ENCODE measurements around the gene MYO1E.

Gene MYO1E

DNA sequence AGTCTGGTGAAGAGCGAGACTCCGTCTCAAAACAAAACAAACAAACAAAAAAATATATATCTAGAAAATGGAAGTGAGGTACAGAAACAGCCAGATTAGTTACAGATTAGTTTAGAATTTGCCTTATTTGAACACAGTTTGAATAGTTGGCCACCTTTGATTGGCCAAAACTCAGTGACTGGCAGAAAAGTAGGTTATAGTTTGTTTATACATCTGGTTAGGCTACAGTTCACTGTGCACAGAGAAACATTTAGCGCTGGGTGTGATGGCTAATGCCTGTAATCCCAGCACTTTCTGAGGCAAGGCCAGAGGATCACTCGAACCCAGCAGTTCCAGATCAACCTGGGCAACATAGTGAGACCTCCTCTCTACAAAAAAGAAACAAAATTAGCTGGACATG, 114.4 kb downstream of the MYO1E start:
- no peak for DNase-seq

DNA sequence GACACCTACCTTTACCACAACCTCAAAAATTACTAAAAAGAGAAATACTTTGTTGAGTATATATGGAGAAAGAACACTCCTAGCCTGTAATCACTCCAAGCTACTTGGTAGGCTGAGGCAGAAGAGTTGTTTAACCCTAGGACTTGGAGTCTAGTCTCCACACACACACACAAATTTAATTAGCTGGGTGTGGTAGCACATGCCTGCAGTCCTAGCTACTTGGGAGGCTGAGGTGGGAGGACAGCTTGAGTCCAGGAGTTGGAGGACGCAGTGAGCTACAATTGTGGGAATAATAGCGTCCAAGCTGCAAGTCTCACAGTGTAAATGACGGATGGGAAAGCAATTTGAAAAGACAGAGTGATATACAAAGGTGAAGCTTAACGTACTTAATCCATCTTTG, 115.5 kb downstream of the MYO1E start:
- no peak for DNase-seq

DNA sequence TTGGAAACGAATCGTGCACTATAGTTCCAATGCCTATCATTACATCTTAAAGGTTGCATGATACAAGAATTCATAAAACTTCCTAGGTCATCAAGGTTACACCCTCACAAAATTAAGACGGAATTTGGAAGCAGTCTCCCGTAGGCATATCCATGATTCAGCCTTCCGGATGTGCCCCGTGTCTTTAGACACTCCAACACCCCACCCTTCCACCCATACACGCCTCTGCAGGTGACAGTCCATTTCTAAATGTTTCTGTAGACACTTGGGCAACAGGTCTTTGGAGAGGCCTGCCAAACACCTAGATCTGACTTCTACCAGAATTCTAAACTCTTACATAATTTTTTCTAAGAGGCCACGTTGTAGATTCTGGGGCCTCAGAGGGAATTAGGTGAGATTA, 116.2 kb downstream of the MYO1E start:
- DNase-seq = no peak

DNA sequence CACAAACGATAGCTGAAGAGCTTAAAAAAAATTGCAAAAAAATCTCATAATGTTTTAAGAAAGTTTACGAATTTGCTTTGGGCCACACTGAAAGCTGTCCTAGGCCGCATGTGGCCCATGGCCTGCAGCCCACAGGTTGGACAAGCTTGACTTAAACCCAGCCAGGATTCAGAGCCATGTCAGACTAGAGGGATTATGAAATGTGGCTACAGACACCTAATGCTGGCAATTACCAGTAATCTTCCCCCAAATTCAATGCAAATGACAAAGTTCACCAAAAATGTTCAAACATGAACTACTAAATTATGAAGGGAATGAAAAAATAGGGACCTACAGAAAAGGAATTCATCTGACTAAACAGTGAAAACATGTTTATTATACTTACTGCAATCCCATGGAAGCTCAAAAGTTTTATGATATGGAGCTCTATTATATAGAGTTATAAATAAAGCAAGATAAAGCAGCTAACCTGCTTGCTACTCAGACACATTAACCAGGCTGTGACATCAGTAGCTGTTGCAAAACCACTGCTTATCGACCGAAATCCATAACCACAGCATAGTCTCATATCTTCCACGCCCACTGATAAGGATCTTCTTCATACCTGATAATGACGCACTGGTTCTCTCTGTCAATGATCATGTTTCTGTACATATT, 116.9 kb downstream of the MYO1E start:
- no peak for DNase-seq

DNA sequence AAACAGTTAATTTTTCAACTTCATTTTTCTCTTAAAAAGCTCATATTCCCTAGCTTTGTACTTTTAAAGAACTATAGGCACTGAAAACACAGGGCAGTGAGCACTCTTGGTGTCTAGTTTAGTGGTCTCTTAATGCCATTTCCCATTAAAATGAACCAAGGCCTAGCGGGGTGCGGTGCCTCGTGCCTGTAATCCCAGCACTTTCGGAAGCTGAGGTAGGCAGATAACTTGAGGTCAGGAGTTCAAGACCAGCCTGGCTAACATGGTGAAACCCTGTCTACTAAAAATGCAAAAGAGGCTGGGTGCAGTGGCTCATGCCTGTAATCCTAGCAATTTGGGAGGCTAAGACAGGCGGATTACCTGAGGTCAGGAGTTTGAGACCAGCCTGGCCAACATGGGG, 120.5 kb downstream of the MYO1E start:
- no peak for DNase-seq

DNA sequence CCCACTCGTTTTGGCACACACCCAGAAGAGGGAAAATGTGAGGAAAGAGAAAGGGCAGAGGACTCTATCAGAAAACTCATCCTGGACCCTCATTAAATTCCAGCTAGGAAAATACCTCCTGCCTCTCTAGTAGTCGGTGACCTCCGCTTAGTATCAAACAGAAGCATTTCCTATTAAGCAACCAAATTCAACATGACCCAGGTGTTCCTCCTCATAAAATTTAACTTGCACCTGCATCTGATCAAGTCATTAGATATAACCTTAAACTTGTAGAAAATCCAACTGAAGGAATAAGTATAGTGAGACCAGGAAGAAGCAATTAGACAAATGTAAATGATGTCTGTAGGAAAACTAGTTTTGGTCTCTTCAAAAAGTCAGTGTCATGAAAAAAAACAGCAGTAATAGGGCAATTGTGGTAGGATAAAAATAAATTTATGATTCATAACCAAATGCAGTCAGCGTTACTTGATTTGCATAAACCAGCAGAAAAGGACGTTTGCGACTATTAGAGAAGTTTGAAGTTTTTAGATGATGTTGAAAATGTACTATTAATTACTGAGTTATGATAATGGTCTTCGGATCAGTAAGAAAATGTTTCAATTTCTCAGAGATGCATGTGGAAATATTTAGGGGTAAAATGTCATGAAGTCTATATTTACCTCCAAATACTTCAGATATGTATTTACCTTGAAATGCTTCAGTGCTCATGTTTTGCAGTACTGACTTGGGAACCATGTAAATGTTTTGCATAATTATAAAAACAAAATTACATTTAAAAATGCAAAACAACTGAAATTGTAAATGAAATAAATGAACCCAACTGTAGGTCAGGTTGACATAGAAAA, 121.4 kb downstream of the MYO1E start:
- no peak for DNase-seq

DNA sequence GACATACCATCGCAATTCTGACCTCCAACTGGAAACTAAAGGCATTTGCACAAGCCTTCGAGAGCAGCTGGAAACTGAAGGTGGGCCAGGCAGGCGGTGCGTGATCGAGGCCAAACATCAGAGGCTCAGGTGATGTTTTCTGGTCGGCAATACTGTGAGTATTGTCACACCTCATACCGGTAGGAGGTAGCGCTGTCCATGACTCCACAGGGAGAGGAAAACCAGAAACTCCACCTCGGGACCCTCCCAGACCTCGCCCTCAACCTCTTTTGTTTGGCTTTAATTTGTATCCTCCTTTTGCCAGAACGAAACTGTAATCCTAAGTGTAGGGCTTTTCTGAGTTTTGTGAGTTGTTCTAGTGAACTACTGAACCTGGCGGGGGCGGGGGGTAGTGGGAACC, 122.4 kb downstream of the MYO1E start:
- no peak for DNase-seq

DNA sequence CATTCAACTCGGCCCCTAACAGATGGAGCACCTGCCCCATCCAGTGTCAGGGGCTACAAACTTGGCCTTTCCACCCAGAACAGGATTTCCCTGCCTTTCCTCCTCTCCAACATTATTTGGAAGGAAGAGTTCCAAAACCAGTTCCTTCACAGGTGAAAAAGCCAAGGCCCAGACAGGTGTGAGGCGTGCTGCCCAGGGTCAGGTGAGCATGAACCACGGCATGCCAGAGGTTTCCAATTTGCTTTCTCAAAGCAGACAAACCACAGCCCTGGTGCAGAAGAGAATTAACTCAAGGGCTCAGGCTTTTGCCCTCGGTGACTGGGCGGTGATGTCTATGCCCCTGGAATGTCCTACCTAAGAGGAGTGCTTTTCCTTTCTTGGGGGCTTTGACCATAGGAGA, 122.9 kb downstream of the MYO1E start:
- no peak for DNase-seq

DNA sequence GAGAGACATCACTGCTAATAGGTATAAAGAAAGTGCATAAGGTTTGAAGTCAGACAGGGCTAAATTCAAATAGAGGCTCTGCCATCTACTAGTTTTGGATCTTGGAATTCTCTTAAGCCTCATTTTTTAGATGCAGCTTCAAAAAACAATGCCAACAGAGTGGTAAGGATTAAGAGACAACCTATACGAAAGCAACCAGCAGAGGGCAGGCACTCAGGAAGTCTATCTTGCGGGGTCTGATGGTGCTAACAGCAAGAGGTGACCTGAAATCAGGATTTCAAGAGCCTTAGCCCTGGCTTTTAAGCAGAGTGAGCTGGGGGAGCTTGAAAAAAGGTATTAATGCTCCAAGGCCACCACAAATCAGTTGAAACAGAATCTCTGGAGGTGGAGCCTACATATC, 125.3 kb downstream of the MYO1E start:
- DNase-seq = peak; percentile 22 to 28

- no peak for DNase-seq
Measured at GRCh38 chr15:59245559-59245958, 127.1 kb downstream of the MYO1E start.

DNA sequence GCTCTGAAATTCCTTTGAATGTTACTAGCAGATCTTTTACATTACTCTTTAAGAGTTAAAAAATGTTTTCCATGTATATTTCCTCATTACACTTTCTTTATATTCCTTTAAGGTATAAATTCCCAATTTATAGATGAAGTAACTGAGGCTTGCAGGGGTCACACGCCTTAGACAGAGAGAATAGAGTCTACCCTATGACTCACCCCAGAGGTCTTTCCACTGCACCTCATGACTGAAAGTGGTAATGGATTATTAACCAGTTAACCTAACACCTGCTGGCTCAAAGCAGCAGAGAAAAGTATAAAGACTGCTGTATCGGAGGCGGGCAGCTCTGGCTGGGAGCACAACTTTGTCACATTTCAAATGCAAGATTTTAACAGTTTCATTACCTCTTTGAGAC, 128.3 kb downstream of the MYO1E start:
- no peak for DNase-seq

- DNase-seq = no peak
Measured at GRCh38 chr15:59243622-59244021, 129.0 kb downstream of the MYO1E start.

- DNase-seq = no peak
Measured at GRCh38 chr15:59242649-59243048, 130.0 kb downstream of the MYO1E start.

- DNase-seq = no peak
Measured at GRCh38 chr15:59240036-59240435, 132.6 kb downstream of the MYO1E start.

DNA sequence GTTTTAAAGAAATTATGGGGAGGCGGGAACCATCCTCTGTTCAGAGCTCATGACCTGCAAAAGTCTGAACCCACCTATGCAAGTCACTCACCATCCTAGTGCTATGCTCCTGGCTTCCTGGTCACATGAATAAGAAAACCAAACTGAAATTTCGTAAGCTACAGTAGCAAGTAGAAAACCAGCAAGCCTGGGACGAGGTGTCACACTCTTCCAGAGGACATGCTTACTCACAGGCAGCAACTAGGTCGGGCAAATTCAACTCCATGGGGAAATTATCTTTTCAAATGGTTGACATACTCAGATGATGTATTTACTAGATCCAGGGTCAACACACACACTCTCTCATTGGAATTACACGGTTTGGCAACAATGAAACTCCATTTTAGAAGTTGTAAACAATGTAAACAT, 134.7 kb downstream of the MYO1E start:
- DNase-seq = no peak

GRCh38 chr15:59237119-59237855, 135.4 kb downstream of the MYO1E start:
- DNase-seq = no peak

- DNase-seq = no peak
Measured at GRCh38 chr15:59236394-59236793, 136.3 kb downstream of the MYO1E start.

DNA sequence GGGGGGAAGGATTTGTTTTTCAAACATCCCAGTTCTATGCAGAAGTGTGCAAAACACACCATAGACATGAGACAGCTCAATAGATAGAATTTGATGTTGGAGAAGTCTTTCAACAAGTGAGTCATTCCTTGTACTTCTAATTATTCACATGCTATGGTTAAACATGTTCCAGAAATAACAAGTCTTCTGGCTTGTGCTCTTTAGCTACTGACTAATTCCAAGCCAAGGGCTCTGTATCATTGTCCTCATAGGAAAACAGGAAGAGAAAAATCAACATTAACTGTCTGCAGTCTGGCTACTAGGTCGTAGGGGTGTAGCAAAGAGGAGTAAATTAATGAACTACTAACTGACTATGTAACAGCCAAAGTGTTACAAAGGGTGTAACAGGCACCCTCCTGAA, 140.2 kb downstream of the MYO1E start:
- no peak for DNase-seq

GRCh38 chr15:59230531-59231055, 142.1 kb downstream of the MYO1E start:
- DNase-seq = no peak

GRCh38 chr15:59229453-59229852, 143.2 kb downstream of the MYO1E start:
- DNase-seq = no peak

GRCh38 chr15:59229015-59229414, 143.7 kb downstream of the MYO1E start:
- DNase-seq = no peak

- no peak for DNase-seq
Measured at GRCh38 chr15:59227021-59227420, 145.7 kb downstream of the MYO1E start.

GRCh38 chr15:59224474-59224873, 148.2 kb downstream of the MYO1E start:
- no peak for DNase-seq

DNA sequence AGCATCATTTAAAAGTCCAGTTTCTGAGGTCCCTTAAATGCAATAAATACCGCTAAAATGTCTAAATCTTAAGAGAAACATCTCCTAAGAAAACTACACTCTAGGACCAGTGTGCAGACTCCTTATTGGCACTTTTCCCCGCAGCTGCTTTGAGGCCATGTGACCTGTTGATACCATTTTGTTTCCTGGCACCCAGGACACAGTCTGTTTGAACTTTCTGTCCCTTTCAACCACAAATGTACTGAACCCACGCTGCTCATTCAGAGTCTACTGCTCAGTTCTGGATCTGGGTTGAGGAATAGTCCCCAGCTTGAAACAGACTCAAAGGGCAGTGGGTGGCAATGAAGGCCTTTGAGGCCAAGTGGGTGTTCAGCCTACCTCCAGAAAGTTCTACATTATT, 148.9 kb downstream of the MYO1E start:
- no peak for DNase-seq
